ENCODE data around the gene AP3S2. TPM values are rescaled to one million over a fixed set of nuclear protein-coding genes. Genes with fewer than 3 reads are reported as not detected.
"Not testable (repeated sequence)": the region's sequence is repeated elsewhere in the genome, so short reads cannot be mapped to it uniquely, and the experiment has no call there.

Gene AP3S2
- total RNA-seq, 2 experiments from 2014 or later: 28.3 to 30.3 TPM

GRCh38 chr15:89875741-89876140 is 18.1 kb downstream of the AP3S2 start:
- no peaks in the 10 kb centered on the region for H3K27me3 Mint-ChIP-seq
- CTCF ChIA-PET: interaction anchor here (1.9 to 6.6 kb wide), 5 partner anchors 13 to 137 kb away, joined by 6 to 168 read pairs (median 77); partner anchors contain the start of gene AP3S2
- no peaks in the 10 kb centered on the region for H3K9me3 Mint-ChIP-seq
- no peak overlapping the region for H3K27ac Mint-ChIP-seq
- POLR2A ChIA-PET: interaction anchor here (1.4 to 1.6 kb wide), 2 partner anchors 15 to 61 kb away, joined by 3 to 7 read pairs; partner anchors contain the start of gene ANPEP
- H3K36me3 Mint-ChIP-seq (ENCODE audit: low read depth): peaks cover 24% of the 10 kb centered on the region
- DNase-seq: no peak
- H3K4me1 Mint-ChIP-seq: peaks cover 5% of the 10 kb centered on the region
- no peak overlapping the region for H3K4me3 Mint-ChIP-seq

GRCh38 chr15:89874926-89875564 is 18.7 kb downstream of the AP3S2 start:
- H3K36me3 Mint-ChIP-seq (ENCODE audit: low read depth): peaks cover 31% of the 10 kb centered on the region
- no peaks in the 10 kb centered on the region for H3K9me3 Mint-ChIP-seq
- H3K4me1 Mint-ChIP-seq: peaks cover 5% of the 10 kb centered on the region
- no peak overlapping the region for H3K4me3 Mint-ChIP-seq
- H3K27ac Mint-ChIP-seq: no peak overlapping the region
- DNase-seq: peak; percentile 84
- ChIA-PET CTCF (interaction anchor here (0.7 to 6.6 kb wide), 49 partner anchors 8 to 268 kb away, joined by 3 to 168 read pairs (median 4); partner anchors contain the start of genes ANPEP, AP3S2, IDH2 and MESP2), POLR2A (interaction anchor here (0.7 to 1.6 kb wide), 7 partner anchors 16 to 212 kb away, joined by 3 to 11 read pairs (median 4); partner anchors contain the start of gene AP3S2)
- H3K27me3 Mint-ChIP-seq: no peaks in the 10 kb centered on the region

DNA sequence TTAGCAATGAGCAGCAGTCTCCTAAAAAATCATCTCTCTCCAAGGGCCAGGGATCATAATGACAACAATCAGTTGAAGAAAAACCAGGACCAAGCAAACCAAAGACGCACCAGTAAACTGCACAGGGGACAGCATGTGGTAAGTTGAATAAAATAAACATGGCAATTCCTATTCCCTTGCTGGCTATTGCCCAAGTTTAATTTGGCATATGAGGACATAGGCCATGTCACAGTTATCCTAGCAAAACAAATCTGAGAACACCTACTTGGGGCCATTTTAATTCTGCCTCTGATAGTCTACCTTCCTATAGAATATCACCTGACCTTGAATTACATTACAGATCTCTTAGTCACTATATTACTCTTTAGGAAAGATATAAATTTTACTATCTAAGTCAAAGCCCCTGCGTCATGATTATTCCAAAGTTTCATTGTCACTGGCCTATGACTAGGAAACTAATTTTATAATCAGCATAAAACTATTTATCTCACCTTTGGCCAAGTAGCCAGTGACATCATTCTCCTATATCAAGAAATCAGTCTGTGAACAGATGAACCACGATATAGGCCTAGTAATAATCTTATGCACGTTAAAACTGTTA is 23.0 kb downstream of the AP3S2 start:
- ChIA-PET CTCF (interaction anchor here (6.6 kb wide), 1 partner anchor 110 kb away, joined by 168 read pairs; no protein-coding TSS in a partner anchor), POLR2A (no interaction called here)
- no peaks in the 10 kb centered on the region for H3K27me3 Mint-ChIP-seq
- no peak for DNase-seq
- peaks cover 25% of the 10 kb centered on the region for H3K36me3 Mint-ChIP-seq (ENCODE audit: low read depth)
- H3K9me3 Mint-ChIP-seq: no peaks in the 10 kb centered on the region
- no peak overlapping the region for H3K27ac Mint-ChIP-seq
- no peak overlapping the region for H3K4me3 Mint-ChIP-seq
- H3K4me1 Mint-ChIP-seq: peaks cover 5% of the 10 kb centered on the region

DNA sequence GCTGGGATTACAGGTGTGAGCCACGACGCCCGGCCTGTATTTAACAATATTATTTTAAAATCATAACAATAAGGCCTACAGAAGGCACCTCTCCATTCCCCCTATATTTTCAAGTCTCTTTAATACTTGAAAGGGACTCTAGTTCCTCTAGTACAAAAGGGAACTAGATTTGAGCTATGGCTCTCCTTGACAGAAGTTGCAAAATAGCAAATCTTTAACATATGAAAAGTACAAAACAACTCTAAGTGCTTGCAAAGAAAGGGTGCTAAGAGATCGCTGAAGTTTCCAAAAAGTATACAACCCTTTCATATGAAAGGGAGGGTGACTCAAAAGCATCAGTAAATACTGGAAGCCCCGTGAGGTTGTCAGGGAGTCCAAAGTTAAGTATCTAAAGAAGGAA is 23.8 kb downstream of the AP3S2 start:
- H3K27me3 Mint-ChIP-seq: no peaks in the 10 kb centered on the region
- H3K4me3 Mint-ChIP-seq: no peak overlapping the region
- peaks cover under 1% of the 10 kb centered on the region for H3K4me1 Mint-ChIP-seq
- ChIA-PET CTCF (no interaction called here), POLR2A (no interaction called here)
- no peaks in the 10 kb centered on the region for H3K9me3 Mint-ChIP-seq
- DNase-seq: no peak
- no peak overlapping the region for H3K27ac Mint-ChIP-seq
- peaks cover 23% of the 10 kb centered on the region for H3K36me3 Mint-ChIP-seq (ENCODE audit: low read depth)

DNA sequence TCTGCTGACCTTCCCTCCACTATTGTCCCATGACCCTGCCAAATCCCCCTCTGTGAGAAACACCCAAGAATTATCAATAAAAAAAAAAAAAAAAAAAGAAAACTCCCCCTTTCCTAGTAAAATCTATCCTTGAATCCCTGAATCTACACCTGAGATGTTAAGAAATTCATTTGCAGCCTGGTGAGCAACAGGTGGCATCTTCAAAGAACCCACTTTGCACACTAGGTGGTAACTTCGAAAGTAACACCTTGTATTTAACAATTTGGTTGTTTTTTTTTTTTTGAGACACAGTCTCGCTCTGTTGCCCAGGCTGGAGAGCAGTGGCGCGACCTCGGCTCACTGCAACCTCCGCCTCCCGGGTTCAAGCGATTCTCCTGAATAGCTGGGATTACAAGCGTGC is 24.3 kb downstream of the AP3S2 start:
- H3K27ac Mint-ChIP-seq, CTCF ChIA-PET, POLR2A ChIA-PET, H3K27me3 Mint-ChIP-seq, H3K4me1 Mint-ChIP-seq, DNase-seq, H3K9me3 Mint-ChIP-seq, H3K4me3 Mint-ChIP-seq: not testable (repeated sequence)
- peaks cover 23% of the 10 kb centered on the region for H3K36me3 Mint-ChIP-seq (ENCODE audit: low read depth)

DNA sequence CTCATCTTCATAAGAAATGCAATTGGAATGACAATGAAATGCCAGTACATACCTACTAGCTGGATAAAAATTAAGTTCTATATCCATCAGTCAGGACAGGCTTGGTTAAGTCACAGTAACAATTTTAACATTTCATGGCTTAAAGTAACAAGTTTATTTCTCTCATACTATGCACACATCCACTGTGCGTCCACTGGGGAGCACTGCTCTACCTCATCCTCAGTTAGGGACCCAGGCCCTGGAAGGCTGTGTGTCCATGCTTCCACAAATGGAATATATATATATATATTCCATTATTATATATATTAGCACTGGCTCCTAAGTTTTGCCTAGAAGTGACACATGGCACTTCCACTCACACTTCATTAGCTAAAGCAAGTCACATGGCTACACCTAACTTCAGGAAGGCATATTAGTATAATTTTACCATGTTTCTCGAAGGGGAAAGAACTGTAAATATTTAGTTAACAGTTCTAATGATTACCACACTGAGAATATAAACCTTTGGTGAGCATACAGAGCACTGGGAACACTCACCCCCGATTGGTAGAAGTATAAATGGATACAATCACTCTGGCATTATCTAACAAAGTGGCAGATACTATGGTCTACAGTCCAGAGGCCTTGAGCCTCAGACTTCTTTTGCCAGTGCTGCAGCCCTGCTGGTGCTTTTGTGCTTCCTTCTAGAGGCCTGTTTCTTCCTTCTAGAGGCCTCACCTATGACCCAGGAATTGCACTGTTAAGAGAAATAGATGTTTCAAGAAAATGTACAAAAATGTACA is 28.6 kb downstream of the AP3S2 start:
- CTCF ChIA-PET: interaction anchor here (2.1 to 2.5 kb wide), 2 partner anchors 9 to 10 kb away, joined by 13 to 14 read pairs; no protein-coding TSS in a partner anchor
- peaks cover 9% of the 10 kb centered on the region for H3K4me1 Mint-ChIP-seq
- no peak for DNase-seq
- H3K27ac Mint-ChIP-seq: no peak overlapping the region
- H3K36me3 Mint-ChIP-seq (ENCODE audit: low read depth): peaks cover 24% of the 10 kb centered on the region
- POLR2A ChIA-PET: no interaction called here
- H3K27me3 Mint-ChIP-seq: no peaks in the 10 kb centered on the region
- no peak overlapping the region for H3K4me3 Mint-ChIP-seq
- no peaks in the 10 kb centered on the region for H3K9me3 Mint-ChIP-seq

DNA sequence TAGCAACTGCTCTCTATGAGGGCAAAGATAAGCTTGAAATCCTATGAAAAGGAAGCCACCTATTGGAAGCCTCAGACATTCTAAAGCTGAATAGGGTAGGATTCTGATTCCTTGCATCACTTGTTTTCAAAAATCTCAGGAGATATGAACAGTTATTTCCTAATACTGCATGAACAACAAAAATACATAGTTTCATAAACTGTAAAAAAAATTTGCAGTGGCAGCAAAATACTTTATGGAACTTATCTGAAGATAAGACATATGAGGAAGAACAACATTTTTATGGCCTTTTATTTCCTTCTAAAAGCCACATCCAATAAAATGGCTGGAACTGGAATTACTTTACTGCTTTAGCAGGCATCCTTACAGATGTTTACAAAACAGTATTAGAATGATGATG is 29.9 kb downstream of the AP3S2 start:
- DNase-seq: no peak
- no peaks in the 10 kb centered on the region for H3K9me3 Mint-ChIP-seq
- H3K27me3 Mint-ChIP-seq: no peaks in the 10 kb centered on the region
- H3K27ac Mint-ChIP-seq: no peak overlapping the region
- H3K36me3 Mint-ChIP-seq (ENCODE audit: low read depth): peaks cover 17% of the 10 kb centered on the region
- ChIA-PET POLR2A (no interaction called here), CTCF (interaction anchor here (0.9 to 2.5 kb wide), 2 partner anchors 11 to 13 kb away, joined by 4 to 13 read pairs; no protein-coding TSS in a partner anchor)
- H3K4me3 Mint-ChIP-seq: no peak overlapping the region
- peaks cover 9% of the 10 kb centered on the region for H3K4me1 Mint-ChIP-seq

- Mint-ChIP-seq H3K27me3 (no peaks in the 10 kb centered on the region), H3K27ac (no peak overlapping the region), H3K9me3 (no peaks in the 10 kb centered on the region), H3K4me1 (peaks cover 9% of the 10 kb centered on the region), H3K36me3 (ENCODE audit: low read depth) (peaks cover 28% of the 10 kb centered on the region), H3K4me3 (no peak overlapping the region)
- POLR2A ChIA-PET: no interaction called here
- CTCF ChIA-PET: interaction anchor here (0.6 to 1.9 kb wide), 4 partner anchors 14 to 210 kb away, joined by 3 to 14 read pairs (median 4); no protein-coding TSS in a partner anchor
- DNase-seq: no peak
Measured at GRCh38 chr15:89860891-89861290, 32.9 kb downstream of the AP3S2 start.

DNA sequence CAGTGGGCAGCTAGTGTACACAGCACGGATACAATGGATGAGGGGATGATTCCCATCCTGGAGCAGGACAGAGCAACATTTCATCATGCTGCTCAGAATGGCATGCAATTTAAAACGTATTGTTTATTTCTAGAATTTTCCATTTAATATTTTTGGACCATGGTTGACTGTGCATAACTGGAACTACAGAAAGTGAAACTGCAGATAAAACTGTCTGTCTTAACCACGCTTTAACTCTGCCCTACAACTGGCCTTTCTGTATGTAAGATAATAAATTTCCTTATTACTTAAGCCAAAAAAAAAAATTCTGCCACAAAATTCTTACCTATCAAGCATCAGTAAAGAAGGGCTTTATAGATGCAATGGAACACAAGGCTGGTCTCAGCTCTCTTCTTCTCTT is 33.4 kb downstream of the AP3S2 start:
- Mint-ChIP-seq H3K27ac (no peak overlapping the region), H3K36me3 (ENCODE audit: low read depth) (peaks cover 25% of the 10 kb centered on the region), H3K4me3 (no peak overlapping the region), H3K4me1 (peaks cover 9% of the 10 kb centered on the region), H3K9me3 (no peaks in the 10 kb centered on the region), H3K27me3 (no peaks in the 10 kb centered on the region)
- DNase-seq: no peak
- ChIA-PET CTCF (interaction anchor here (1.9 kb wide), 1 partner anchor 14 kb away, joined by 14 read pairs; no protein-coding TSS in a partner anchor), POLR2A (no interaction called here)

GRCh38 chr15:89858661-89859458 is 34.9 kb downstream of the AP3S2 start:
- H3K36me3 Mint-ChIP-seq (ENCODE audit: low read depth): peaks cover 21% of the 10 kb centered on the region
- no peaks in the 10 kb centered on the region for H3K27me3 Mint-ChIP-seq
- peaks cover 9% of the 10 kb centered on the region for H3K4me1 Mint-ChIP-seq
- POLR2A ChIA-PET: interaction anchor here (0.7 kb wide), 1 partner anchor 103 kb away, joined by 3 read pairs; no protein-coding TSS in a partner anchor
- no peak overlapping the region for H3K27ac Mint-ChIP-seq
- CTCF ChIA-PET: interaction anchor here (2.2 kb wide), 1 partner anchor 16 kb away, joined by 11 read pairs; no protein-coding TSS in a partner anchor
- no peak for DNase-seq
- H3K9me3 Mint-ChIP-seq: no peaks in the 10 kb centered on the region
- H3K4me3 Mint-ChIP-seq: no peak overlapping the region

DNA sequence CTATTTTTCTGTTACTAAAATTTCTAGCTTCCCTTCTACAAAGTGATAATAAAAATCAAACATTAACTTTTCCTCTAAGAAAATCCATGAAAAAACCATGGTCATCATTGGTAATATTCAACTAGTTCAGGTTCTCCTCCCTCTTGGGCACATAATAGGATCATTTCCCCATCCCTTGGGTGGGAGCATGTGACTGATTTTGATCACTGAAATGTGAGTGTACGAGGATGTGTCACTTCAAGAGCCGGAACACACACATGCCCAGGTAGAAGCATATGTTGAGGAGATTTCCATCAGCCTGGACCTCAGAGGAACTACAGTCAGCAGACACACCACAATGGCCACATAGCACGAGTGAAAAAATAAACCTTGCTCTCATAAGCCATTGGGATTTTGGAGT is 36.1 kb downstream of the AP3S2 start:
- Mint-ChIP-seq H3K27ac (no peak overlapping the region), H3K27me3 (no peaks in the 10 kb centered on the region), H3K4me1 (peaks cover 11% of the 10 kb centered on the region), H3K36me3 (ENCODE audit: low read depth) (peaks cover 26% of the 10 kb centered on the region), H3K4me3 (no peak overlapping the region), H3K9me3 (no peaks in the 10 kb centered on the region)
- ChIA-PET CTCF (interaction anchor here (0.6 to 2.2 kb wide), 2 partner anchors 17 to 119 kb away, joined by 5 to 11 read pairs; no protein-coding TSS in a partner anchor), POLR2A (no interaction called here)
- no peak for DNase-seq

- peaks cover 25% of the 10 kb centered on the region for H3K4me1 Mint-ChIP-seq
- peaks cover 36% of the 10 kb centered on the region for H3K36me3 Mint-ChIP-seq (ENCODE audit: low read depth)
- no peaks in the 10 kb centered on the region for H3K27me3 Mint-ChIP-seq
- no peak for DNase-seq
- ChIA-PET CTCF (no interaction called here), POLR2A (no interaction called here)
- H3K27ac Mint-ChIP-seq: no peak overlapping the region
- H3K9me3 Mint-ChIP-seq: no peaks in the 10 kb centered on the region
- H3K4me3 Mint-ChIP-seq: no peak overlapping the region
Measured at GRCh38 chr15:89855948-89856347, 37.8 kb downstream of the AP3S2 start.
